ENCODE data around the gene CYP4F11. TPM values are rescaled to one million over a fixed set of nuclear protein-coding genes. Genes with fewer than 3 reads are reported as not detected.

CYP4F11 gene
- total and polyA plus RNA-seq, 2 of the 4 experiments (the other 2 are of a cell fraction) = not detected

- Histone ChIP-seq H3K23ac (ENCODE audit: low read depth, low read length) (no peak overlapping the region), H3K27ac (ENCODE audit: insufficient read depth, low read length) (no peak overlapping the region), H3K9me3 (ENCODE audit: control insufficient read depth, insufficient read depth, low read length) (peaks cover 2% of the 10 kb centered on the region; the same call in 1 of the 2 replicates), H4K91ac (ENCODE audit: insufficient read depth, low read depth, low read length) (no peak overlapping the region), H3K18ac (ENCODE audit: low read depth, low read length) (no peak overlapping the region), H2AK9ac (replicated peaks; ENCODE audit: low read depth, low read length, poor library complexity) (no peak overlapping the region), H2BK15ac (ENCODE audit: low read depth, low read length) (no peak overlapping the region), H3K56ac (ENCODE audit: extremely low read depth, insufficient read depth, low read length) (no peak overlapping the region), H4K5ac (ENCODE audit: low read depth, low read length) (no peak overlapping the region), H3K9me1 (ENCODE audit: insufficient read depth, low read length) (no peaks in the 10 kb centered on the region), H3K4me3 (ENCODE audit: insufficient read depth, low read depth, low read length) (no peak overlapping the region), H2AK5ac (ENCODE audit: low read depth, low read length) (no peak overlapping the region), H3K4me1 (ENCODE audit: control insufficient read depth, insufficient read depth, low read length) (no peaks in the 10 kb centered on the region), H3K4me2 (ENCODE audit: low read depth, low read length) (no peak overlapping the region), H2BK120ac (ENCODE audit: low read depth, low read length) (no peak overlapping the region), H3K4ac (ENCODE audit: low read depth, low read length) (no peak overlapping the region), H3K36me3 (ENCODE audit: control insufficient read depth, insufficient read depth, low read length) (no peaks in the 10 kb centered on the region), H3K79me1 (ENCODE audit: low read depth in 1 of 2, low read length in 2 of 2) (no peaks in the 10 kb centered on the region), H4K20me1 (ENCODE audit: insufficient read depth, low read length) (no peaks in the 10 kb centered on the region), H4K8ac (ENCODE audit: low read depth in 2 of 2, low read length in 2 of 2) (no peak overlapping the region), H3K9ac (ENCODE audit: low read depth, low read length) (no peak overlapping the region), H3K27me3 (ENCODE audit: control insufficient read depth, insufficient read depth, low read length) (no peaks in the 10 kb centered on the region), H3K14ac (replicated peaks; ENCODE audit: low read depth, low read length) (no peak overlapping the region), H2BK5ac (ENCODE audit: low read depth, low read length, poor library complexity, severe bottlenecking) (no peak overlapping the region), H2BK20ac (ENCODE audit: low read depth, low read length) (no peak overlapping the region), H2AFZ (replicated peaks; ENCODE audit: low read length, poor library complexity) (no peak overlapping the region)
- WGBS, 2 experiments (ENCODE audit: extremely low coverage in 2 of 2, insufficient read length in 1 of 2) = 100% methylated on average over 1 of the region's 4 CpGs; no CpG with 5 or more reads in 1 of the 2 experiments
- in situ Hi-C loops (cut with MboI; ENCODE audit: low sequenced_read_pairs) (no loop called here), intact Hi-C loops (cut with micrococcal nuclease) (no loop called here), dilution Hi-C loops (cut with HindIII; ENCODE audit: low sequenced_read_pairs, unreplicated experiment) (no loop called here)
- TF ChIP-seq POLR2A (IDR thresholded peaks at IDR 0.05; ENCODE audit: low read depth, low read length) = no peak
- POLR2A ChIA-PET (ENCODE audit: unreplicated experiment) = no interaction called here
- CTCF ChIA-PET = no interaction called here
- DNase-seq = no peak
- no TSS peak for BruUV-seq (replicated peaks)
- ATAC-seq (ENCODE audit: low read depth) = no peak
Measured at GRCh38 chr19:15979293-15979692, 45.0 kb upstream of the CYP4F11 start.

Measured in IMR-90 (cell line).